Measurements from ENCODE around the gene TEC. TPM values are rescaled to one million over a fixed set of nuclear protein-coding genes. Genes with fewer than 3 reads are reported as not detected.
A peak's percentile ranks its signal among the peaks of the same experiment; 100 is the strongest.

TEC gene
- total RNA-seq, 1 experiment from 2014 or later, result 4.5 TPM

DNA sequence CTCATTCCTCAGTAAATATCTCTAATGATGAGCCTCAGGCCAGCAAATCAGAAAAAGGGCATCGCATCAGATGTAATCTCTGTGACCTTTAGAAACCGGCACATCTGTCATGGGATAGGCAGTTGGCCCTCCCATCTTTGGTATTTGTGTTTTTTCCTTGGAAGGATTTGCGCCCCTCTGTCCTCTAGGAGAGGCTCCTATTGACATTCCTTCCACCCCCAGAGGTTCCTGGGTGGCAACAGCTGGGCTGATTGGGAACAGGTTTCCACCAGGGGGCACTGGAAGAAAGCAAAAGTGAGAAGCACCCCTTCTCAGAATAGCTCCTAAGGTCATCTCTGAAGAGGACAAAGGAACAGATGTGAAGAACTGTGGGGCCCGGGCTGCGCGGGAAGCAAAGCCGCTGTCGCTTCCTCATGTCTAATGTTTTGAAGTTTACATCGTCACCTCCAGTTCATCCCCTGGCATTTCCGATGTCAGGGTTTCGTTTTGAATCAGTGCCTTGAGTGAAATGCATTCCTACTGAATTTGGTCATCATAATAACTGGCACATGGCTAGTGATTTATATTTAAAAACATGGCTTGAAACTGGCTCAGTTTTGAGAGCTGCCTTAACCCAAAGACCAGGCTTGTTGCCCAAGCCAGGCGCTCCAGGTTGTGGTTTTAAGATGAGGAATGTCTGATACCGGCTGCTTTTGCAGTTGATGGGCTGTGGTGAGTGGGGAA, 141.8 kb downstream of the TEC start:
- ChIA-PET RAD21 (ENCODE audit: low non-redundant PET in 1 of 2, low total read pairs in 2 of 2, uncharacterized antibody in 2 of 2, unreplicated experiment in 2 of 2) (interaction anchor here (1.5 kb wide), 2 partner anchors 163 to 419 kb away, joined by 4 to 6 read pairs; no protein-coding TSS in a partner anchor), CTCF (interaction anchor here (1.0 to 2.6 kb wide), 11 partner anchors 11 to 833 kb away, joined by 3 to 21 read pairs (median 4); no protein-coding TSS in a partner anchor), POLR2A (interaction anchor here (1.3 kb wide), 1 partner anchor 147 kb away, joined by 3 read pairs; no protein-coding TSS in a partner anchor)
- Histone ChIP-seq H3K9me3 (ENCODE audit: control insufficient read depth in 1 of 2, insufficient read depth in 1 of 2, low read depth in 1 of 2, low read length in 2 of 2) (no peaks in the 10 kb centered on the region), H3K9ac (ENCODE audit: low read length) (peak overlapping the region; percentile 19), H3K4me3 (replicated peaks in 1 of 2; ENCODE audit: low read depth in 1 of 2, low read length in 2 of 2) (peak overlapping the region in 1 of 2 experiments; percentile 32; a peak in 3 of 4 replicates), H3K79me2 (ENCODE audit: insufficient read depth, low read length) (no peaks in the 10 kb centered on the region), H3K9me2 (ENCODE audit: insufficient read depth) (no peaks in the 10 kb centered on the region), H3K27me3 (ENCODE audit: insufficient read depth, low read length) (no peaks in the 10 kb centered on the region), H3K36me3 (ENCODE audit: control insufficient read depth in 1 of 2, insufficient read depth in 2 of 2, low read length in 2 of 2) (no peaks in the 10 kb centered on the region), H3K4me2 (ENCODE audit: low read length) (peak overlapping the region; percentile 71), H3K27ac (ENCODE audit: low read depth, low read length) (peak overlapping the region; percentile 38; the same call in 1 of the 2 replicates), H2AFZ (ENCODE audit: low read depth, low read length, poor library complexity, severe bottlenecking) (no peak overlapping the region), H4K20me1 (ENCODE audit: insufficient read depth) (no peaks in the 10 kb centered on the region), H3K4me1 (ENCODE audit: control insufficient read depth in 1 of 2, insufficient read depth in 2 of 2, low read length in 2 of 2) (peaks cover 32 to 38% of the 10 kb centered on the region in 2 experiments)
- no TSS peak for BruUV-seq (replicated peaks)
- TF ChIP-seq, protein P1, sequence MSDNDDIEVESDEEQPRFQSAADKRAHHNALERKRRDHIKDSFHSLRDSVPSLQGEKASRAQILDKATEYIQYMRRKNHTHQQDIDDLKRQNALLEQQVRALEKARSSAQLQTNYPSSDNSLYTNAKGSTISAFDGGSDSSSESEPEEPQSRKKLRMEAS (IDR thresholded peaks at IDR 0.05), result peak; percentile 87
- TF ChIP-seq POLR2AphosphoS5 (IDR thresholded peaks at IDR 0.05; ENCODE audit: low read depth, low read length) (peak; percentile 31; the same call in 1 of the 2 replicates), SIN3A (IDR thresholded peaks at IDR 0.05; ENCODE audit: low read depth) (0 out of 2 replicates have a peak, but pooled peaks have one; percentile 81), SP1 (IDR thresholded peaks at IDR 0.05; ENCODE audit: low read depth) (peak; percentile 67), RAD21 (IDR thresholded peaks at IDR 0.05; ENCODE audit: low read depth) (peak; percentile 85), YY1 (IDR thresholded peaks at IDR 0.05; ENCODE audit: extremely low read depth, insufficient replicate concordance, low read depth, low read length) (peak; percentile 10), CBX3 (IDR thresholded peaks at IDR 0.05; ENCODE audit: low read depth) (0 out of 2 replicates have a peak, but pooled peaks have one; percentile 23), TCF7L2 (IDR thresholded peaks at IDR 0.05; ENCODE audit: borderline replicate concordance, extremely low read depth, insufficient read depth, insufficient read length) (peak; percentile 64), FOSL1 (IDR thresholded peaks at IDR 0.05; ENCODE audit: low read depth) (peak; percentile 55; the same call in 1 of the 2 replicates), JUND (IDR thresholded peaks at IDR 0.05) (peak; percentile 65; the same call in 1 of the 2 replicates), EZH2phosphoT487 (IDR thresholded peaks at IDR 0.05; ENCODE audit: borderline replicate concordance) (no peak)
- TF ChIP-seq, protein P2, sequence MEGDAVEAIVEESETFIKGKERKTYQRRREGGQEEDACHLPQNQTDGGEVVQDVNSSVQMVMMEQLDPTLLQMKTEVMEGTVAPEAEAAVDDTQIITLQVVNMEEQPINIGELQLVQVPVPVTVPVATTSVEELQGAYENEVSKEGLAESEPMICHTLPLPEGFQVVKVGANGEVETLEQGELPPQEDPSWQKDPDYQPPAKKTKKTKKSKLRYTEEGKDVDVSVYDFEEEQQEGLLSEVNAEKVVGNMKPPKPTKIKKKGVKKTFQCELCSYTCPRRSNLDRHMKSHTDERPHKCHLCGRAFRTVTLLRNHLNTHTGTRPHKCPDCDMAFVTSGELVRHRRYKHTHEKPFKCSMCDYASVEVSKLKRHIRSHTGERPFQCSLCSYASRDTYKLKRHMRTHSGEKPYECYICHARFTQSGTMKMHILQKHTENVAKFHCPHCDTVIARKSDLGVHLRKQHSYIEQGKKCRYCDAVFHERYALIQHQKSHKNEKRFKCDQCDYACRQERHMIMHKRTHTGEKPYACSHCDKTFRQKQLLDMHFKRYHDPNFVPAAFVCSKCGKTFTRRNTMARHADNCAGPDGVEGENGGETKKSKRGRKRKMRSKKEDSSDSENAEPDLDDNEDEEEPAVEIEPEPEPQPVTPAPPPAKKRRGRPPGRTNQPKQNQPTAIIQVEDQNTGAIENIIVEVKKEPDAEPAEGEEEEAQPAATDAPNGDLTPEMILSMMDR (IDR thresholded peaks at IDR 0.05 in 2 of 3, conservative IDR thresholded peaks at IDR 0.05 in 1 of 3; ENCODE audit: borderline replicate concordance in 1 of 3, insufficient read depth in 1 of 3, low read depth in 2 of 3, low read length in 2 of 3), result peak; percentile 72 to 84 (median 80)
- TF ChIP-seq, protein P3, sequence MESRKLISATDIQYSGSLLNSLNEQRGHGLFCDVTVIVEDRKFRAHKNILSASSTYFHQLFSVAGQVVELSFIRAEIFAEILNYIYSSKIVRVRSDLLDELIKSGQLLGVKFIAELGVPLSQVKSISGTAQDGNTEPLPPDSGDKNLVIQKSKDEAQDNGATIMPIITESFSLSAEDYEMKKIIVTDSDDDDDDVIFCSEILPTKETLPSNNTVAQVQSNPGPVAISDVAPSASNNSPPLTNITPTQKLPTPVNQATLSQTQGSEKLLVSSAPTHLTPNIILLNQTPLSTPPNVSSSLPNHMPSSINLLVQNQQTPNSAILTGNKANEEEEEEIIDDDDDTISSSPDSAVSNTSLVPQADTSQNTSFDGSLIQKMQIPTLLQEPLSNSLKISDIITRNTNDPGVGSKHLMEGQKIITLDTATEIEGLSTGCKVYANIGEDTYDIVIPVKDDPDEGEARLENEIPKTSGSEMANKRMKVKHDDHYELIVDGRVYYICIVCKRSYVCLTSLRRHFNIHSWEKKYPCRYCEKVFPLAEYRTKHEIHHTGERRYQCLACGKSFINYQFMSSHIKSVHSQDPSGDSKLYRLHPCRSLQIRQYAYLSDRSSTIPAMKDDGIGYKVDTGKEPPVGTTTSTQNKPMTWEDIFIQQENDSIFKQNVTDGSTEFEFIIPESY (IDR thresholded peaks at IDR 0.05; ENCODE audit: extremely low read depth, insufficient replicate concordance, low read length), result no peak
- TF ChIP-seq, protein P4, sequence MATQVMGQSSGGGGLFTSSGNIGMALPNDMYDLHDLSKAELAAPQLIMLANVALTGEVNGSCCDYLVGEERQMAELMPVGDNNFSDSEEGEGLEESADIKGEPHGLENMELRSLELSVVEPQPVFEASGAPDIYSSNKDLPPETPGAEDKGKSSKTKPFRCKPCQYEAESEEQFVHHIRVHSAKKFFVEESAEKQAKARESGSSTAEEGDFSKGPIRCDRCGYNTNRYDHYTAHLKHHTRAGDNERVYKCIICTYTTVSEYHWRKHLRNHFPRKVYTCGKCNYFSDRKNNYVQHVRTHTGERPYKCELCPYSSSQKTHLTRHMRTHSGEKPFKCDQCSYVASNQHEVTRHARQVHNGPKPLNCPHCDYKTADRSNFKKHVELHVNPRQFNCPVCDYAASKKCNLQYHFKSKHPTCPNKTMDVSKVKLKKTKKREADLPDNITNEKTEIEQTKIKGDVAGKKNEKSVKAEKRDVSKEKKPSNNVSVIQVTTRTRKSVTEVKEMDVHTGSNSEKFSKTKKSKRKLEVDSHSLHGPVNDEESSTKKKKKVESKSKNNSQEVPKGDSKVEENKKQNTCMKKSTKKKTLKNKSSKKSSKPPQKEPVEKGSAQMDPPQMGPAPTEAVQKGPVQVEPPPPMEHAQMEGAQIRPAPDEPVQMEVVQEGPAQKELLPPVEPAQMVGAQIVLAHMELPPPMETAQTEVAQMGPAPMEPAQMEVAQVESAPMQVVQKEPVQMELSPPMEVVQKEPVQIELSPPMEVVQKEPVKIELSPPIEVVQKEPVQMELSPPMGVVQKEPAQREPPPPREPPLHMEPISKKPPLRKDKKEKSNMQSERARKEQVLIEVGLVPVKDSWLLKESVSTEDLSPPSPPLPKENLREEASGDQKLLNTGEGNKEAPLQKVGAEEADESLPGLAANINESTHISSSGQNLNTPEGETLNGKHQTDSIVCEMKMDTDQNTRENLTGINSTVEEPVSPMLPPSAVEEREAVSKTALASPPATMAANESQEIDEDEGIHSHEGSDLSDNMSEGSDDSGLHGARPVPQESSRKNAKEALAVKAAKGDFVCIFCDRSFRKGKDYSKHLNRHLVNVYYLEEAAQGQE (IDR thresholded peaks at IDR 0.05; ENCODE audit: low read depth), result no peak
- DNase-seq (ENCODE audit: low read depth, low spot score), result peak; percentile 72
- intact Hi-C loops (cut with micrococcal nuclease), result loop anchor here (1.0 to 5.0 kb wide), 4 partner anchors 147 to 834 kb away; no protein-coding TSS in a partner anchor
- peak; percentile 88 for ATAC-seq
